22Rv1 (cell line): ENCODE results near the gene PRRC2A.

Experiments used
- ZFX ChIP-seq: fragments of 450-650 bp; IDR thresholded peaks from 2 replicates; pipeline ENCODE4 v1.6.1; 2017; ENCODE audit warnings: antibody characterized with exemption, borderline replicate concordance
- TF ChIP-seq, protein P1 (sequence below): fragments of 450-650 bp; IDR thresholded peaks from 2 replicates; pipeline ENCODE4 v1.5.1; 2017; ENCODE audit warnings: mild to moderate bottlenecking

DNA sequence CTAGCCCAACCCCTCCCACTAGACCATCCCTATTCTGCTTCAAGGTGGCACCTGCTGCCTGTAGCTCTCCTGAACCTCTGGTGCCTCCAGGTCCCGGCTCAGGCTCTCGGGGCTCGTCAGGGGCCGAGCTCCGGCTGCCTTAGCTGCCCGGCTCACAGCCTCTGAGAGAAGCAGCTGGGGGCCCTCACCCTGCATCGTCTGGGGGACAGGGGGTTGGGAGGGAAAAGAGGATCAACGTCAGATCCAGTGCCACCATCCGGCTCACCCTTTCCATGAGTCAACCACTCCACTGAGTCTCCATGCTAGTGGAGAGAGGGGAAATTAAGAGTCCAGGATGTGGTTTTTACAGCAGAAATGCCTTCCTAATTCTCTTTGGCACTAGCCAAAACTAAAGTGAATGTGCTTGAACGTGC, 18.9 kb downstream of the PRRC2A start:
- TF ChIP-seq, protein P1, sequence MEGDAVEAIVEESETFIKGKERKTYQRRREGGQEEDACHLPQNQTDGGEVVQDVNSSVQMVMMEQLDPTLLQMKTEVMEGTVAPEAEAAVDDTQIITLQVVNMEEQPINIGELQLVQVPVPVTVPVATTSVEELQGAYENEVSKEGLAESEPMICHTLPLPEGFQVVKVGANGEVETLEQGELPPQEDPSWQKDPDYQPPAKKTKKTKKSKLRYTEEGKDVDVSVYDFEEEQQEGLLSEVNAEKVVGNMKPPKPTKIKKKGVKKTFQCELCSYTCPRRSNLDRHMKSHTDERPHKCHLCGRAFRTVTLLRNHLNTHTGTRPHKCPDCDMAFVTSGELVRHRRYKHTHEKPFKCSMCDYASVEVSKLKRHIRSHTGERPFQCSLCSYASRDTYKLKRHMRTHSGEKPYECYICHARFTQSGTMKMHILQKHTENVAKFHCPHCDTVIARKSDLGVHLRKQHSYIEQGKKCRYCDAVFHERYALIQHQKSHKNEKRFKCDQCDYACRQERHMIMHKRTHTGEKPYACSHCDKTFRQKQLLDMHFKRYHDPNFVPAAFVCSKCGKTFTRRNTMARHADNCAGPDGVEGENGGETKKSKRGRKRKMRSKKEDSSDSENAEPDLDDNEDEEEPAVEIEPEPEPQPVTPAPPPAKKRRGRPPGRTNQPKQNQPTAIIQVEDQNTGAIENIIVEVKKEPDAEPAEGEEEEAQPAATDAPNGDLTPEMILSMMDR = no peak
- TF ChIP-seq ZFX = no peak
